HG03175 (cell line): Measurements from ENCODE around the gene TMC3.

ENCODE experiments used
- ATAC-seq: cut with Tn5 transposase; IDR thresholded peaks from one replicate; pipeline ENCODE4 v1.9.1; 2021; ENCODE audit warnings: mild to moderate bottlenecking, moderate library complexity; ENCODE audit not compliant: unreplicated experiment

The TMC3 gene

DNA sequence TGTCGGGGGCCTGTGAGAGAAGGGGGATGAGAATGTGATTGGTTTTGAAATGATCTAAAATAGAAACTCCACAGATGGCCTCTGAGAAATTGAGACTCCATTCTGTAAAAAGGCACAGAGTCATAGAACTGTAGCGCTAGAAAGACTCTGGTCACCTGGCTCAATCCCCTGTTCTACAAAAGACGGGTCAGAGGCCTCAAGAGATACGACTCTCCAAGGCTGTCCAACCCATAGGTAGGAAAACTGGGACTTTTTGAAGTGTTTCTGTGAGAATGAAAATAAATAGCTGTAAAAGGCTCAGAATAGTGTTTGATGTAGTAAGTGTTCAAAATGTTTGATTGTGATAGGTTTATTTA, 11.7 kb upstream of the TMC3 start:
- ATAC-seq = no peak

DNA sequence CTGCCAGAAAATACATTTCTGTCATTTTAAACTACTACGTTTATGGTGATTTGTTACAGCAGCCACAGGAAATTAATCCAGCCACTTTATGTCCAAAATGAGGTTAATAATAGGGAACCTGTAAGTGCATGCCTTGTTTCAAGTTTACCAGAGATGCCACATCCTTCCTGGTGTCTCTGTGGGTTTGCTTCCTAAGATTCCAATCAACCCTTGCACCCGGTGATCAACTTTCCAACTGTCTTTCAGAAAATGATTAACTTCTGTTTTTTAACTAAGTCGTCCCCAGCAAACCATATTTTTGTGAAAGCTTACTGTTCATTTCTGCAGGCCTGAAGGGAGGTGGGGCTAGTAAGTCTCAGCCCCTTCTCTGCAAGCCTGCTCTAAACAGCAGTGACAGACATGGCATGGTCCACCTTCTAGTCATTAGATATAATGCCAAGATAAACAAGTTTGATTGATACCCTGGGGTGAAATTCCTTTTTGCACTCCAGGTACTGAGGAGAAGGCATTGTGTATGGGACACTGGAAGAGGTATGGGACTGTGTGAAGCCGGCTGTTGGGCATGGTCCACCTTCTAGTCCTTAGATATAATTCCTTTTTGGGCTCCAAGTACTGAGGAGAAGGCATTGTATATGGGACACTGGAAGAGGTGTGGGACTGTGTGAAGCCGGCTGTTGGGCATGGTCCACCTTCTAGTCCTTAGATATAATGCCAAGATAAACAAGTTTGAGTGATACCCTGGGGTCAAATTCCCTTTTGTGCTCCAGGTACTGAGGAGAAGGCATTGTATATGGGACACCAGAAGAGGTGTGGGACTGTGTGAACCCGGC, 11.1 kb upstream of the TMC3 start:
- no peak for ATAC-seq

DNA sequence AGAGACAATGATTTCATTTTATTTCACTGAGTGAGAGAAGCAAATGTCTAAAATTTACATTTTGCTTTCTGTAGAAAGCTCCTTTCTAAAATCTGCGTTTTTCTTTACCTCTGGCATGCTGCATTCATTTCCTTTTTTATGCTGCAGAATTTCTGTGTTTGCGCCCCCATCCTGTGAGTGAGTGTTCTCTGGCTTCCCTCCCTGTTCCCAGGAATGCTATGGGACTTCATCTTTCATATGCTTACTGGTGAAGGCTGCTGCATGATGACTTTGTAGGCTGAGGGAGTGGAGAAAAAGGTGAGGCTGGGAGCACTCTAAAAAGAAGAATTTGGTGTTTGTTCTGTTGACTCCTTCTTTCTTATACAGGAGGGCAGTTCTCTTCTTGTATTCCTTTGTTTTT, 7.7 kb upstream of the TMC3 start:
- no peak for ATAC-seq

DNA sequence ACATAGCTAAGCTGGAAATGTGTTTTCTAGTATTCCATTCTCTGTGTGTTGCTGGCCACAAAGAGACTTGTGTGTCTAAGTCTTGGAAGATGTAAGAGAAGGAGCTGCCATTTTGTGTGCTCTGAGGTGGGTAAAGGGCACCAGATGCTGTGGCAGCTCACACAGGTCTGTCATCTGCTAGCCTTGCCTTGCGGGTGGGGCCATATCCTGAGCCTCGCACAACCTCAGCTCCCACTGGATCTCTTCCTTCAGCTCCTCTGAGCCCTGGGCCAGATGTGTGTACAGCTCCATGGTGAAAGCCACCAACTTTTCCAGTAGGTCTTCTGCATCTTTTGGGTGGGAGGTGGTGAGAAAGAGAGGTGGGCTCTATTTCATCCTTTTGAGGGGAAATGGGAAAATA, 6.7 kb upstream of the TMC3 start:
- ATAC-seq = no peak

DNA sequence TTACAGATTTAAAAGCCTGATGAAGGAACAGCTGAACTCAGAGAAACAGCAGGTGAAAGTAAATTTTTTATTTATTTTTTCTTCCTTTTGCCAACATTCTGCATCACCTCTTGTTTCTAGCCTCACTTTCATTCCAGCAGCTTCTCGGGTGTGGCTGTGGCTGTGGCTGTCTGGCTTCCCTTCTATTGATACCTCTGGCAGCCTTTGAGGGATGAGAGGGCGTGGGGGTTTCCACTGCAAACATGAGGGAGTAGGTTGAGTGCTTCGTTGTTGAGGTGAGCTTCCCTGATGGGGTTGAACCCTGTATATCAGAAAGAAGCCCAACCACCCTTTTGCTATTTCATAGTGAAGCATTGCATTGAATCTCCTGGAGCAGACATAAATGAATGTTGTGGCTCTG, 6.2 kb upstream of the TMC3 start:
- no peak for ATAC-seq

DNA sequence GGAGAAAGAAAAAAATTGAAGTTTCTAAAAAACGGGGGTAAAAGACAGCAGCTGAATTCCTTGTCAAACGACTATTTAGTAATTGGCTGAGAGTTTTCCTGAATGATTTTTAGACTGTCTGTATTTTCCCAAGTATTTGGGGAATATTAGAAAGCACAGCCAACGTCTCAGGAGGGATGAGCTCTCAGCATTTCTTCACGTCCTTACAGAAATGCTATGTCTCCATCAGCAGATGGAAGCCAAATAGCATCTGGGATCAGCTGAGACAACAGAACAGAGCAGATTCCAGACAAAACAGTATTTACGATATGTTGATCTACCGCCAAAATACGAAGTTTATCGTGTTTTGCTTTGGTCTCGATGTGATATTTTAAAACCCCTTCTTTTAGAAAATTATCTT, 5.3 kb upstream of the TMC3 start:
- no peak for ATAC-seq

DNA sequence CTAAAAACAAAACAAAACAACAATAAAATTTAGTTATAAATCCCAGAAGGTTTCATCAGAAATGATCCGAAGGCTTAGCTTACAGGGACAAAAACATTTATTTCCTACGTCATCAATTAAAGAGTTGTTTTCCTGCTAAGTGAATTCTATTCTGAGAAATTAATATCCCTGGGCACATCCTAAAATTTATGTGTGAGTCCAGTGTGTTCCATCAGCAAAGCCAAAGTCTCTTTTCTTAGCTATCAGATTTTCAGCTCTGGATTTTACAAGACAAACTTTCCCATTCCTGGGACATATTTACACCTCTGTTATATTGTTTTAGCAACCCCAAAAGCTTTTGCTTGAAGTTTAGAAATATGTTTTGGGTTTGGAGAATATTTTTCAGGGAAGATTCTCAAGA, 4.4 kb upstream of the TMC3 start:
- ATAC-seq = no peak

DNA sequence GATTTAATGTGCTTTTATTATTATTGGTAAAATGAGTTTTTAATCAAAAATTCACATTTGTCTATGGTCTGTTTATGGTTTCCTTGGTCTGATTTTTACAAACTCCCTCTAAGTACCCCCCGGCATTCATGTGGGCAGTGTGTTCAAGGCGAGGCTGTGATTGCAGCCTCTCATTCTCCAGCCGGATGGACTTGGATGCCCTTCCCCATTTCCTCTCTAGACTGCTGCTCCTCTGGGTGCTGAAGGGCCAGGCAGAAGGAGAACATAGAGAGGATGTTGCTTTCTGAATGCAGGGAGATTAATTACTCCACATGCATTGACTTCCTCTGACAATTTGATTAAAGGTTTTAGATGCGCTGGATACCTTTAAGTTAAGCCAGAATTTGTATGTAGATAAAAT, 3.9 kb upstream of the TMC3 start:
- ATAC-seq = no peak

DNA sequence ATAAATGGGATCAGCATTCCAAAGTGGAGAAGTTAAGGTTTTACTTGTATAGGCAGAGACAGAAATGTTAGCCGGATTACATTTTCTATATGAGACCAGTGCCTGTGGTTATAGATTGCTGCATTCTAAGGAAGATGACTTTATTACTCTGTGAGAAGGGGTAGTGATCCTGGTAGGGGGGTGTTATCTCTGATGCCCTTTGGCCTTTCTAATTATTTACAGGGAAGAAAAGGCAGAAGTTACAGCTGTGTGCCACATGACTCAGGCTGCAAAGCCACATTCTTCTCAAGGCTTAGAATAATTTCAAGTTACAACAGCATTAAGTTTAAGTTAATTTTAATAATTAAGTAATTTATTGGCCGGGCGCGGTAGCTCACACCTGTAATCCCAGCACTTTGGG, 2.2 kb upstream of the TMC3 start:
- no peak for ATAC-seq

DNA sequence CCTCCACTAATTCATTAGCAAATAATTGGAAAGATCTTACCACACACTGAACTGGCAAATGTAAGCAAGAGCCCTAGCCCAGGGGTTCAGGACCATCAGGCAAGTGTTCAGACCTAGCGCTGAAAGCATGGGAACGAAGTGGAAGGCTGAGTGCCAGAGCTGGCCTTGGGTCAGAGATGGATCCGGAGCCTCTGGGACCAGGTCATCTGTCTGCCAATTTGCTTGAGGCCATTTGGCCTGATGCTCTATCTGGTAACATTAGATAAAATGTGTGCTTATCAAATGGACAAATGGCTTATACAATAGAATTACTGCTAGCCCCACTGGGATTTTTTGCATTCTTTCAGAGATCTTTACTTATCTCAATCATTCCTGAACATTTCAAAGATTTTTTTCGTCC, 1.4 kb upstream of the TMC3 start:
- no peak for ATAC-seq

DNA sequence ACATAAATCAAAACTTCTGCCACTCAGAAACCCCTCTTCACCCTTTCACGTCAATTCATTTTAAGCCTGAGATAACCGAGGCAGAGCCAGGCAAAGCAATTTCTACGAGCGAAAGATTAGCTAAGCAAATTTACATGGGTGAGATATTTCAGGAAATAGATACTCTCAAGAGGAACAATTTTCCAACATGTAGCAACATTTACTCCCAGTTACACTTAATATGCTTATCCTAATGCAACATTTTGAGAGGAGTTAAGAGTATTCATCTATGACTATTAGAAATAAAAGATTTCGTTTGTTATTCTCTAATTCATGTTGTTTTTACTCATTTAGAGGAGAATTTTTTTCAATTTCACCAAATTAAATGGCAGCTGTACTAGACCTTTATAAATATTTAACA, 837 bp downstream of the TMC3 start:
- no peak for ATAC-seq

DNA sequence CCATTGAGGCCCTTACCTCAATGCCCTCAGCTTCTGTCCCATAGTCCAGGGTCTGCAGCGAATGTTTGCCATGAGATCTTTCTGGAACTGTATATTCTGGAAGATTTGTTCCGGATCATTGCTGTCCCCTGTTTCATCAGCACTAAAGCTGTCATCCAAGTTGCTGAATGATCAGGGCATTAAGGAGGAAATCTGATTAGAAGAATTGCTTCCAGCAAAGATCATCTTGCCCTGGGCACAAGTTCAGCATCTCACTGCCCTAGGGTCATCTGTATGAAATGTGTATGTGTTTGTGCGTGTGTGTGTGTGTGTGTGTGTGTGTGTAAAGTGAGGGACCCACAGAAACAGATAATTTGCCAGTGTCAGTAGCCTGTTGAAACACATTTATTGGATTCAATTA, 1.4 kb downstream of the TMC3 start:
- ATAC-seq = no peak

DNA sequence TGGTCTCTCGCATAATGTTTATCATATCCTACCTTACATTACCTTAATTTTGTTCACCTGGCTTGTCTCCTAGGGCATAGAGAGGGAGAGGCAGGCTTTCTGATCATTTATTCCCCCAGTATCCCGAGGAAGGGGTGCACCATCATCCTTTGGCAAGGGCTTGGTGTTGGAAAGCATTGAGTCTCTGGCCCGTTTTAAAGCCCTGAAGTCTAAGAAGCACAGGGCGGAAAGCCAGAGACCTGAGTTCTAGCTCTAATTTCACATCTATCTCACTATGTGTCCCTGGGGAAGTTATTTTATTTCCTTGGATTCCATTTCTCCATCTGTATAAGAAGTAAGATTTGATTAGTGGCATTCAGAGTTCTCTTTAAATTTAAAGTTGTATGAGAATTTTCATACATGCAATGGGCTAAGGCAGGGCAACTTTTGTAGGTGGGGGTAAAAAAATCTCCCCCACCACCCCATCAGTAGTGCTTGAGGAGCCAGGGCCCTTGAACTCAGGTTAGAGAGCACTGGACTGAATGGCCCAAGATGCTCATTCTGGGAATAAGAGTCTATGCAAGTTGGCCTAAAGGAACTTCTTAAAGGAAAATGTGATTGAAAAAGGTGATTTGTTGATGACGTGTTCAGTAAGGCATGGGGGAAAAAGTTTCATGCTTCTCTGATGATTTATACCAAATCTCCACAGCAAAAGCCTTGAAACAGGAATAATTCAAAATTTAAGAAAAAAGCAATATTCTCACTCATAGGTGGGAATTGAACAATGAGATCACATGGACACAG, 10.1 kb downstream of the TMC3 start:
- ATAC-seq = no peak

DNA sequence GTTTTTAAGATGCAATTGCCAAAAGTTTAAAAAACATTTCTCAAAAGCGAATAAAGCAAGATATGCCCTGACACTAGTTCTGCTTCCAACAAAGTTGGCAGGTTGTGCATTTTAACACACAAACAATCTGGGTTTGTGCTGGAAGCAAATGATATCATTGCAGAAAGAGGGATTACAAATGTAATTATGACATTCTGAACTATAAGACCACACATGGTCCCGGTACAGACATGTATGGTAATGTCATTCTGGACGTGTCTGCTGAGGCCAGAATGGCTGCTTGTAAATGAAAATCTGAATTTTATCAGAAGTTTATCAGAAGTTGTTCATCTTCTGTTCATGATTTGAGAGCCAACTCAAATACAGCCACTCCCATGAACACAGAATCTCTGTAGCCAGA, 10.7 kb downstream of the TMC3 start:
- ATAC-seq = no peak

DNA sequence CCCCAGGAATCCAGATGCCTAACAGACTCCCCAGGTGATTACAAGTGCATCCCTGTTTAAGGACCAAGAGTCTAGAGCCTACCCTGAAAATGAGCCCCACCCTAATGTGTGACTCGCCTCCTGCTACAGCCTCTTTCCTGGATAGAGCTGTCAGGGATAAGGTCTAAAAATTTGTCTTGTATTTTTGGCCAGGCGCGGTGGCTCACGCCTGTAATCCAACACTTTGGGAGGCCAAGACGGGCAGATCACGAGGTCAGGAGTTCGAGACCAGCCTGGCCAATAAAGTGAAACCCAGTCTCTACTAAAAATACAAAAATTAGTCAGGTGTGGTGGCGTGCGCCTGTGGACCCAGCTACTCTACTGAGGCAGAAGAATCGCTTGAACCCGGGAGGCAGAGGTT, 11.2 kb downstream of the TMC3 start:
- no peak for ATAC-seq

DNA sequence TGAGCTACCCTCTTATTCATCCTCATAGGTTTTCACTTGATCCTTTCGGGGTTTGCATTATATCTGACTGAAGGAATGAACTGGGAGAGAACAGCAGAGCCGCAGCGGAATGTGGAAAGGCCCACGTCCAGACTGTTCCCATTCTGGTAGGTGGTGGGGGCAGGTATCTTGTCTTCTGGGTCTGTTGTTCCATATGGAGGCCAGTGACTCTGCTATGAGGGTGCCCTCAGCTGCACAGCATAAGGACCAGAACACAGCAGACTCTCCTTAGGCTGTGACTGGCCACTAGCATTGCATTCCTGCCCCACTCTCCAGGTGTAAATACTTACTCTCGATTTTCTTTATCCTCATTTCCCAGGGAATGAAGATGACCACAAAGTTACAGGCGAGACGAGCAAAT, 12.1 kb downstream of the TMC3 start:
- ATAC-seq = no peak

DNA sequence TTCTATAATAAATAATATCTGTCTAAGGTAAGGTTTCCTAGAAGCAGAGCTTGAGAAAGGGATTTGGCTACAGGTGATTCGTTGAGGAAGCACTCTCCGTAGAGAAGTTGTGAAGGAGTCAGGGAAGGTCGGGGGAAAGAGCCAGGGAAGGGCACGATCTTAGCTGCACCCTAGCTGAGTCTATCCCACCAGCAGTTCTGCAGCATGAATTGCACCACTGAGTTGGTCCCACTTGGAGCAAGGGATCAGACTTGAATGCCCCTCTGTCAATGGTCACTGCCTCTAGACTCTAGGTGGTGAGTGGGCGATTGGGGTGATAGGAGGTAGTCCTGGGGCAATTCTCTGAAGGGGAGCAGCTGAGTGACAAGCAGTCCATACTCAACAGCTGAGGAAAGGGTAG, 13.5 kb downstream of the TMC3 start:
- no peak for ATAC-seq

DNA sequence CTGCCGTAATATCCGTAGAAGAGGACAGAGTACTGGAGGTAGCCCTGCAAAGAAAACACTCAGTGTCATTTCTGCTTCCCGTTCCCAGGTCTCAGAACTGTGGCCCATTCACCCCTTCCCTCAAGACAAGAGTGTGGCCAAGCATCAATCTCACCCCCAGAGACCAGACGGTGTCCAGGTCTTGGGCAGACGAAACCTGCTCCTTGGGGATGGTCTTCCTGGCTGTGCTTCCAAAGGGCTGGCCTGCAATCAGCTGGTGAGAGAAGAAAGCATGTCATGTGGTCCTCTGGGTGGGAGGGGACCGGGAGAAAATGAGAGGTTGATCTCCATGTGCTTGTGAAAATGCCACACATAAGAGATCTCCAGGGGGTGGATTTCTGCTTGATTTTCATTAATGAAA, 15.8 kb downstream of the TMC3 start:
- ATAC-seq = no peak

DNA sequence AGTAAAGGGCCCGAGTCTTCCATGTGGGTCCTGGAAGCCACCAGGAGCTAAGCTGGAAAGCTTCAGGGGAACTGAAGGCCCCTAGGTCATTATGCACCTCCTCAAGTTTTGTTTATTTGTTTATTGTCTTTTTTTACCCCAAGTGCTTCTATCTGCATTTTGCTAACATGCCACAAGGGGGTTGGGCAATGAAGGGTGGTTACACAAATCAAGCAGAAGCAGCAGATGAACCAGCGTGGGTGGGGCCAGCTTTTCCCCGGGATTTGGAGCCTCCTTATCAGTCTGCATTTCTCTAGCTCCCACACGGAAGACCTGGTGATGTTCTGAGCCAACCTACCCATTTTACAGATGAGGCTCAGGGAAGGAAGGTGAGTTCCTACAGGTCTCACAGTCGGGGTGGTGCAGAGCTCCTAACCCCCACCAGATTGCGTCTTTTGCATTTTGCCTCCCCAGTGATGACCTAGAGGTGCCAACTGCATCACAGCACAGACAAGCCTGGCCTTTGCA, 16.8 kb downstream of the TMC3 start:
- no peak for ATAC-seq

DNA sequence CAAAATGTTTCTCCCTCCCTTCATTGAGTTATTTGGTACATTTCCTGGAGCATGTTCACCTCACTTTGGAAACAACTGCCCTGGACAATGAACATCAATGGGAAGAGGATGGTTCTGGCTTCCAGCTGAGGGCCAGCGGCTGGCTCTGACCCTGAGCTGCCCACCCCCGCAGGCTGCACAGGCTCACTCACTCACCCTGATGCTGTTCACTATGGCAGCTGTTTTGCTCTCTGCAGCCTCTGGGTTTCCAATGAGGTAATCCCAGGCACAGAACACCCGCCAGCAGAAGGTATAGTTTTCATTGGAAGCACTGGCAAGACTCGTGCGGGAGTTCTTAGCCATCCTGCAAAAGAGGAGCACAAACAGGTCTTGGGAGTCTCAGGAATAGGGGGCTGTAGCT, 17.8 kb downstream of the TMC3 start:
- ATAC-seq = no peak

DNA sequence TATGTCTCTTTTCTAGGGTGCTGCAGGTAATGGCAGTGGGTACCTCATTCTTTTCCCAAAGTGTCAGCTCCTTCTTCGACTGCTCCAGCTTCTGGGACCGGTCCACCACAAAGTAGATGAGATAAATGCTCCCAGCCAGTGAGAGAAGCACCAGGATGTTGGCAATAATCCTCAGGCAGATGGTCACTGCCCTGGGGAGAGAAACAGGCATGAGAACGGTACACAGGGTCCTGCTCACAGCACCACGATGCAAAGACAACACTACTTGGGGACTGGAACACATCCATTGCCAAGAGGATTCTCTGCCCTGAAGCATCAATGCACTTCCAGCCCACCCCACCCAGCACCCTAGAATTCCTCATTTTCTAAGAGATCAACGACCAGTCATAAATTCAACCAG, 22.4 kb downstream of the TMC3 start:
- no peak for ATAC-seq

DNA sequence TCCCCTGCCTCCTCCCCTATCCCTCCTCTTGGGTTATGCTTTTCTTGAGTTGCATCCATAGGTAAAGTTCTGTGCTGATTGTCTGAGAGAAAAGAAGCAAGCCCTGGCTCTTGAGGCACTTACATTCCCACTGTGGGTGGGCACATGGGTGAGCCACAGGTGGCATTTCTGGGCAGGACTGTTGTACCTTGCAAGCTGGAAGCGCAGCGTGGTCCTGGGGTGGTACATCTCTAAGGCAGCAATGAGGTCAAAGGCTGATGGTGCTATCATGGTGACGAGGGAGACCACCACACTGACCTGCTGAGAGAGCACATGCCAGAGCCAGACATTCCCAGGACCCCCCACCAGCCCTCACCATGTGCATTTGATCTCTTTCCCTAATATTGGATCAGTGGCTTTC, 24.7 kb downstream of the TMC3 start:
- no peak for ATAC-seq
